Trophoblast cell (in vitro differentiated cells and primary cell): ENCODE data around the gene TMEM82.

ENCODE experiments used
- DNase-seq, 2 donors: peaks; one replicate each; pipeline ENCODE4 v3.0.0-alpha.2; 2016
- H2AFZ ChIP-seq: 2 replicates; pipeline ENCODE4 v1.6.1; 2013; ENCODE audit warnings: low read length, moderate library complexity, mild to moderate bottlenecking; ENCODE audit not compliant: insufficient read depth, poor library complexity
- H2AK5ac ChIP-seq: 2 replicates; pipeline ENCODE4 v1.6.1; 2013; ENCODE audit warnings: mild to moderate bottlenecking, low read length
- H2BK120ac ChIP-seq: 2 replicates; pipeline ENCODE4 v1.6.1; 2013; ENCODE audit warnings: low read length, mild to moderate bottlenecking, moderate library complexity; ENCODE audit not compliant: insufficient read depth, poor library complexity
- H2BK12ac ChIP-seq: 2 replicates; pipeline ENCODE4 v1.6.1; 2013; ENCODE audit warnings: mild to moderate bottlenecking, low read length, moderate library complexity
- H2BK5ac ChIP-seq: 2 replicates; pipeline ENCODE4 v1.6.1; 2013; ENCODE audit warnings: low read length, low read depth, moderate library complexity, mild to moderate bottlenecking; ENCODE audit not compliant: poor library complexity
- H3K14ac ChIP-seq: 2 replicates; pipeline ENCODE4 v1.6.1; 2013; ENCODE audit warnings: mild to moderate bottlenecking, low read length
- H3K18ac ChIP-seq: 2 replicates; pipeline ENCODE4 v1.6.1; 2013; ENCODE audit warnings: mild to moderate bottlenecking, low read length
- H3K23ac ChIP-seq: 2 replicates; pipeline ENCODE4 v1.6.1; 2013; ENCODE audit warnings: low read length
- H3K27ac ChIP-seq: 2 replicates; pipeline ENCODE4 v1.5.1; 2013; ENCODE audit warnings: low read depth, mild to moderate bottlenecking, inconsistent platforms, low read length, moderate library complexity
- H3K27me3 ChIP-seq: 2 replicates; pipeline ENCODE4 v1.6.1; 2013; ENCODE audit warnings: inconsistent platforms, mild to moderate bottlenecking, low read length, moderate library complexity; ENCODE audit not compliant: insufficient read depth
- H3K36me3 ChIP-seq, 2 experiments: 1 replicate in 1 of 2; 2 replicates in 1 of 2; pipeline ENCODE4 v1.6.1; 2013; ENCODE audit warnings: low read length in 2 of 2, mild to moderate bottlenecking in 2 of 2, moderate library complexity in 1 of 2; ENCODE audit not compliant: insufficient read depth in 2 of 2, control insufficient read depth in 1 of 2
- H3K4ac ChIP-seq: 2 replicates; pipeline ENCODE4 v1.6.1; 2013; ENCODE audit warnings: low read depth, mild to moderate bottlenecking, low read length, moderate library complexity
- H3K4me1 ChIP-seq, 2 experiments: 1 replicate in 1 of 2; 2 replicates in 1 of 2; pipeline ENCODE4 v1.6.1; 2013; ENCODE audit warnings: low read length in 2 of 2, mild to moderate bottlenecking in 2 of 2, moderate library complexity in 1 of 2; ENCODE audit not compliant: insufficient read depth in 2 of 2, control insufficient read depth in 1 of 2
- H3K4me2 ChIP-seq: 2 replicates; pipeline ENCODE4 v1.6.1; 2013; ENCODE audit warnings: inconsistent platforms, mild to moderate bottlenecking, low read length, moderate library complexity
- H3K4me3 ChIP-seq: 2 replicates; pipeline ENCODE4 v1.5.1; 2013; ENCODE audit warnings: mild to moderate bottlenecking, low read depth, low read length, inconsistent platforms
- H3K79me1 ChIP-seq: one replicate; pipeline ENCODE4 v1.6.1; 2013; ENCODE audit warnings: low read length
- H3K79me2 ChIP-seq: 2 replicates; pipeline ENCODE4 v1.6.1; 2013; ENCODE audit warnings: low read length, mild to moderate bottlenecking; ENCODE audit not compliant: control insufficient read depth, insufficient read depth, poor library complexity
- H3K9ac ChIP-seq: 2 replicates; pipeline ENCODE4 v1.6.1; 2013; ENCODE audit warnings: mild to moderate bottlenecking, low read length
- H3K9me3 ChIP-seq: 2 replicates; pipeline ENCODE4 v1.6.1; 2013; ENCODE audit warnings: low read depth, mild to moderate bottlenecking, control low read depth, inconsistent platforms, low read length; ENCODE audit not compliant: insufficient read depth
- H4K12ac ChIP-seq: 2 replicates; pipeline ENCODE4 v1.6.1; 2013; ENCODE audit warnings: low read depth, mild to moderate bottlenecking, low read length, moderate library complexity
- H4K8ac ChIP-seq: 2 replicates; pipeline ENCODE4 v1.6.1; 2013; ENCODE audit warnings: low read depth, mild to moderate bottlenecking, low read length, moderate library complexity
- H4K91ac ChIP-seq: one replicate; pipeline ENCODE4 v1.6.1; 2013; ENCODE audit warnings: low read depth, mild to moderate bottlenecking, low read length, moderate library complexity
- WGBS: extraction: QIAGEN DNeasy Blood & Tissue Kit; methylation state at CpG from one replicate; pipeline ENCODE4 v1.1.7; 2013; ENCODE audit warnings: missing lambda C conversion rate; ENCODE audit not compliant: insufficient read length, insufficient coverage; ENCODE audit errors: extremely low coverage; 5-methylcytosine and 5-hydroxymethylcytosine counted together

Gene TMEM82

GRCh38 chr1:15707239-15707925, 34.9 kb upstream of the TMEM82 start:
- Histone ChIP-seq H3K4me1 (peaks cover 2 to 8% of the 10 kb centered on the region in 2 experiments), H3K23ac (no peak overlapping the region)
- whole genome bisulfite sequencing, result no CpG with 5 or more reads among the region's 8 CpGs

GRCh38 chr1:15708486-15709137, 33.7 kb upstream of the TMEM82 start:
- no peaks in the 10 kb centered on the region for H3K9me3 ChIP-seq
- H3K36me3 ChIP-seq, result peaks cover 16 to 17% of the 10 kb centered on the region in 2 experiments
- no peak overlapping the region for H4K12ac ChIP-seq
- no peak overlapping the region for H2AFZ ChIP-seq
- no peak overlapping the region for H2BK120ac ChIP-seq
- H3K9ac ChIP-seq, result no peak overlapping the region
- no peak overlapping the region for H3K18ac ChIP-seq
- peaks cover 1 to 2% of the 10 kb centered on the region in 2 experiments for H3K4me1 ChIP-seq
- H3K4me2 ChIP-seq, result no peak overlapping the region
- WGBS, result no CpG with 5 or more reads among the region's 15 CpGs
- no peak overlapping the region for H4K8ac ChIP-seq
- H3K4ac ChIP-seq, result peak overlapping the region; percentile 32
- peaks cover 2% of the 10 kb centered on the region for H3K79me2 ChIP-seq
- no peak overlapping the region for H2BK12ac ChIP-seq
- no peak overlapping the region for H3K4me3 ChIP-seq
- H2BK5ac ChIP-seq, result no peak overlapping the region
- no peak overlapping the region for H2AK5ac ChIP-seq
- DNase-seq, result peak in 1 of 2 donors; percentile 41
- no peaks in the 10 kb centered on the region for H3K27me3 ChIP-seq
- no peak overlapping the region for H3K23ac ChIP-seq
- H4K91ac ChIP-seq, result no peak overlapping the region
- H3K79me1 ChIP-seq, result no peaks in the 10 kb centered on the region
- no peak overlapping the region for H3K14ac ChIP-seq
- no peak overlapping the region for H3K27ac ChIP-seq

More at GRCh38 chr1:15707239-15707925, 34.9 kb upstream of the TMEM82 start:
- Histone ChIP-seq H3K14ac (no peak overlapping the region), H3K4me2 (no peak overlapping the region), H3K18ac (no peak overlapping the region), H3K36me3 (peaks cover 17 to 19% of the 10 kb centered on the region in 2 experiments), H3K79me1 (no peaks in the 10 kb centered on the region), H4K91ac (no peak overlapping the region), H2BK12ac (no peak overlapping the region), H4K12ac (no peak overlapping the region), H3K4ac (peak overlapping the region; percentile 28), H3K4me3 (no peak overlapping the region), H2AFZ (no peak overlapping the region), H2BK5ac (no peak overlapping the region), H2AK5ac (no peak overlapping the region), H2BK120ac (no peak overlapping the region), H3K79me2 (peaks cover 2% of the 10 kb centered on the region), H3K27ac (no peak overlapping the region), H3K9ac (no peak overlapping the region), H4K8ac (no peak overlapping the region), H3K27me3 (no peaks in the 10 kb centered on the region), H3K9me3 (no peaks in the 10 kb centered on the region)
- no peak for DNase-seq

GRCh38 chr1:15709226-15709625, 33.1 kb upstream of the TMEM82 start:
- no peak overlapping the region for H4K12ac ChIP-seq
- H3K79me2 ChIP-seq, result peaks cover 2% of the 10 kb centered on the region
- H4K8ac ChIP-seq, result no peak overlapping the region
- H3K9ac ChIP-seq, result no peak overlapping the region
- H3K18ac ChIP-seq, result no peak overlapping the region
- WGBS, result no CpG with 5 or more reads among the region's 4 CpGs
- no peak overlapping the region for H3K4ac ChIP-seq
- no peaks in the 10 kb centered on the region for H3K79me1 ChIP-seq
- H2AK5ac ChIP-seq, result no peak overlapping the region
- H3K36me3 ChIP-seq, result peaks cover 16 to 17% of the 10 kb centered on the region in 2 experiments
- no peak overlapping the region for H3K27ac ChIP-seq
- no peak overlapping the region for H2AFZ ChIP-seq
- H3K9me3 ChIP-seq, result no peaks in the 10 kb centered on the region
- no peaks in the 10 kb centered on the region for H3K27me3 ChIP-seq
- no peak overlapping the region for H4K91ac ChIP-seq
- H2BK120ac ChIP-seq, result no peak overlapping the region
- no peak overlapping the region for H3K14ac ChIP-seq
- H3K4me3 ChIP-seq, result no peak overlapping the region
- H2BK5ac ChIP-seq, result no peak overlapping the region
- no peak for DNase-seq
- H2BK12ac ChIP-seq, result no peak overlapping the region
- H3K23ac ChIP-seq, result no peak overlapping the region
- H3K4me2 ChIP-seq, result no peak overlapping the region
- H3K4me1 ChIP-seq, result no peaks in the 10 kb centered on the region

- Histone ChIP-seq H2BK120ac (no peak overlapping the region), H3K27me3 (no peaks in the 10 kb centered on the region), H4K8ac (no peak overlapping the region), H3K4ac (no peak overlapping the region), H3K9ac (no peak overlapping the region), H4K12ac (no peak overlapping the region), H4K91ac (no peak overlapping the region), H2AK5ac (no peak overlapping the region), H2BK12ac (no peak overlapping the region), H3K4me1 (no peaks in the 10 kb centered on the region), H3K4me3 (no peak overlapping the region), H3K79me2 (no peaks in the 10 kb centered on the region), H3K18ac (no peak overlapping the region), H3K9me3 (no peaks in the 10 kb centered on the region), H3K36me3 (peaks cover 13 to 15% of the 10 kb centered on the region in 2 experiments), H3K79me1 (no peaks in the 10 kb centered on the region), H3K23ac (no peak overlapping the region), H3K4me2 (no peak overlapping the region), H3K14ac (no peak overlapping the region), H2AFZ (no peak overlapping the region), H2BK5ac (no peak overlapping the region), H3K27ac (no peak overlapping the region)
- no CpG with 5 or more reads among the region's 4 CpGs for WGBS
- no peak for DNase-seq
Measured at GRCh38 chr1:15712168-15712567, 30.1 kb upstream of the TMEM82 start.
